Activated naive CD8-positive, alpha-beta T cell treated with anti-CD3 and anti-CD28 coated beads for 36 hours (primary cell): ENCODE measurements around the gene TAS1R3. TPM values are rescaled to one million over a fixed set of nuclear protein-coding genes. Genes with fewer than 3 reads are reported as not detected.
A peak's percentile ranks its signal among the peaks of the same experiment; 100 is the strongest.

Experiments used
- DNase-seq: peaks from one replicate; pipeline ENCODE4 v3.0.0; 2021
- H3K27ac Mint-ChIP-seq: one replicate; pipeline ENCODE4 v1.8.0; 2022; ENCODE audit warnings: mild to moderate bottlenecking, moderate library complexity, mixed read lengths
- H3K27me3 Mint-ChIP-seq: one replicate; pipeline ENCODE4 v1.8.0; 2022; ENCODE audit warnings: mild to moderate bottlenecking, mixed read lengths
- H3K36me3 Mint-ChIP-seq: one replicate; pipeline ENCODE4 v1.8.0; 2021; ENCODE audit warnings: mild to moderate bottlenecking, mixed read lengths
- H3K4me1 Mint-ChIP-seq: one replicate; pipeline ENCODE4 v1.8.0; 2021; ENCODE audit warnings: mixed read lengths
- H3K4me3 Mint-ChIP-seq: one replicate; pipeline ENCODE4 v1.8.0; 2022; ENCODE audit warnings: mild to moderate bottlenecking, moderate library complexity, mixed read lengths
- H3K9me3 Mint-ChIP-seq: one replicate; pipeline ENCODE4 v1.8.0; 2022; ENCODE audit warnings: mixed read lengths
- total RNA-seq, 2 experiments: library from RNA; stranded (reverse); gene quantifications; one replicate each; pipeline ENCODE4 v1.2.3, GENCODE V29; 2021

The TAS1R3 gene
- total RNA-seq, 2 experiments from 2014 or later: 0.06 to 0.20 TPM

DNA sequence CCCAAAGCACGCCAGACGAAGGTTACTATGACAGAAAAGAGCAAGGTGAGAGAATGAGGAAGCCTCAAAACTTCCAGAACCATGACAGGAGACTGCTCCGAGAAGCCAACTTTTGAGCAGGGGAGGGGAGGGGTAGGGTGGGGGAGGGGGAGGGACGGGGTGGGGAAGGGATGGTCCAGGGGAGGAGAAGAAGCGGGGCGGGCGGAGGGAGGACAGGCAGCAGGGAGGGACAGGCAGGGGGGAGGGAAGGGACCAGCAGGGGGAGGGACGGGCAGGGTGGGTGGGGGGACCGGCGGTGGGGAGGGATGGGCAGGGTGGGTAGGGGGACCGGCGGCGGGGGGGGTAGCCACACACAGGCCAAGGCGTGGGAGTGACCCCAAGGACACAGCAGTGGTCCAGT is 8.7 kb upstream of the TAS1R3 start:
- Mint-ChIP-seq H3K4me1 (peaks cover 28% of the 10 kb centered on the region), H3K9me3 (no peaks in the 10 kb centered on the region), H3K27me3 (no peaks in the 10 kb centered on the region), H3K27ac (no peak overlapping the region), H3K36me3 (peaks cover 11% of the 10 kb centered on the region), H3K4me3 (peak overlapping the region; percentile 64)
- DNase-seq: no peak

DNA sequence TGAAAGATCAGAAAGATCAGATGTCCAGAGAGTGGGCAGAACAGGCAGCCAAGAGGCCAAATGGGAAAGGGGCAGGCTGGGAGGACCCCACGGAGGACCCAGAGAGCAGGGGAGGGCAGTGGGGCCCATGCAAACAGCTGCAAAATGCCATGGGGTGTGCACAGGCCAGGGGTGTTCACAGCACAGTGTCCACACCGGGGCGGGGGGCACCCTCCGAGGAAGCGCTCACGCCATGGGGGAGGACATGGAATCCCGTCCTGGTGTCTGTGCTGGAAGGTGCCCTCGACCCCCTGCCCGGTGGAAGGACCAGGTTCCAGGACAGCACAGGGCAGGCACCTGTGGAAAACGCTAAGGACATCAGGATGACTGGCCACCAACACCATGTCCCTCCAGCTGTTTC is 8.1 kb upstream of the TAS1R3 start:
- peak overlapping the region; percentile 84 for H3K4me3 Mint-ChIP-seq
- H3K4me1 Mint-ChIP-seq: peaks cover 28% of the 10 kb centered on the region
- DNase-seq: no peak
- peaks cover 11% of the 10 kb centered on the region for H3K36me3 Mint-ChIP-seq
- H3K27me3 Mint-ChIP-seq: no peaks in the 10 kb centered on the region
- H3K27ac Mint-ChIP-seq: no peak overlapping the region
- H3K9me3 Mint-ChIP-seq: no peaks in the 10 kb centered on the region

DNA sequence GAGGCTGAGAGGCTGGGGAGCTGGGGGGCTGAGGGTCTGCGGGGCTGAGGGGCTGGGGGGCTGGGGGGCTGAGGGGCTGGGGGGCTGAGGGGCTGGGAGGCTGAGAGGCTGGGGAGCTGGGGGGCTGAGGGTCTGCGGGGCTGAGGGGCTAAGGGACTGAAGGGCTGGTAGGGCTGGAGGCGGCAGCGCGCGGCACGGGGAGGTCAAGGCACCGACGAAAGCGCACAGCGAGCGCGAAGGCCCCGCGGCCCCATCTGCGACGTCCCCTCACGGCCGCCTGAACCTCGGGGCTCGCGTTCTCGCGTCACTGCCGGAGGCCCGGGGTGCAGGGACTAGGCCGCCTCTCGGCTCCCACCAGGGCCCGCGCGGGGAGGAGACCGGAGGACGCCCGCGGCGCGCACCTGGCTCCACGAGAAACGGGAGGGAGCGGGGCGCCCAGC is 7.0 kb upstream of the TAS1R3 start:
- Mint-ChIP-seq H3K4me3 (peak overlapping the region; percentile 88), H3K27ac (no peak overlapping the region), H3K9me3 (no peaks in the 10 kb centered on the region), H3K4me1 (peaks cover 28% of the 10 kb centered on the region), H3K27me3 (no peaks in the 10 kb centered on the region), H3K36me3 (peaks cover 11% of the 10 kb centered on the region)
- no peak for DNase-seq

DNA sequence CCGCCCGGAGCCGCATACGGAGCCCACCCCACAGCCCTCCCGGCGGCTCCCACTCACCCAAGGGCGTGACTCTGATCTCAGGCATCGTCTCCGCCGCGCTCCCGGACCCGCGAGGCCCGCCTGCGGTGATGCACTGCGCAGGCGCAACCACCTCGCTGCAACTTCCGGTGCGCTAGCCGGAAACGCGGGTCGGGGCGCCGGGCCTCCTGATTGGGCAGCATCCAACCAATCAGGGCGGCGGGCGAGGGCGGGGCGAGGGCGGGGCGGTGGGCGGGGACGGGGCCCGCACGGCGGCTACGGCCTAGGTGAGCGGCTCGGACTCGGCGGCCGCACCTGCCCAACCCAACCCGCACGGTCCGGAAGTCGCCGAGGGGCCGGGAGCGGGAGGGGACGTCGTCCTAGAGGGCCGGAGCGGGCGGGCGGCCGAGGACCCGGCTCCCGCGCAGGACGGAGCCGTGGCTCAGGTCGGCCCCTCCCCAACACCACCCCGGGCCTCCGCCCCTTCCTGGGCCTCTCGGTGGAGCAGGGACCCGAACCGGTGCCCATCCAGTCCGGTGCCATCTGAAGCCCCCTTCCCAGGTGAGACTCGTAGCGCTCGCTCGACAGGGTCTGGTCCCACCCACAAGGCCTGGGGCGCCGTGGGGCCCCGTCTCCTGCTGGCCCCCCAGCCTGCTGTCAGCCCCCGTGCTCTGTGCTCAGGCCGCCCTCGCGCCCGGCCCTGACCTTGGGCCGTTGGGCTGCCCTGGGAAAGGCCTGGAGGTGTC is 6.4 kb upstream of the TAS1R3 start, which contains the start of the genes CPTP and INTS11:
TSS of gene CPTP (plus strand) at position 279 of the 764 bp plus-strand sequence. CDS start 2,109 bp downstream, outside the sequence.
TSS of gene INTS11 (minus strand) at position 137 of the 764 bp plus-strand sequence. CDS start at position 85, 52 bp downstream.
- Mint-ChIP-seq H3K4me3 (peak within 1 kb of the TSS; percentile 88), H3K27me3 (no peaks in the 10 kb centered on the region), H3K4me1 (peaks cover 28% of the 10 kb centered on the region), H3K27ac (peak within 1 kb of the TSS; percentile 90), H3K9me3 (no peaks in the 10 kb centered on the region), H3K36me3 (peaks cover 9% of the 10 kb centered on the region)
- peak; percentile 97 for DNase-seq

DNA sequence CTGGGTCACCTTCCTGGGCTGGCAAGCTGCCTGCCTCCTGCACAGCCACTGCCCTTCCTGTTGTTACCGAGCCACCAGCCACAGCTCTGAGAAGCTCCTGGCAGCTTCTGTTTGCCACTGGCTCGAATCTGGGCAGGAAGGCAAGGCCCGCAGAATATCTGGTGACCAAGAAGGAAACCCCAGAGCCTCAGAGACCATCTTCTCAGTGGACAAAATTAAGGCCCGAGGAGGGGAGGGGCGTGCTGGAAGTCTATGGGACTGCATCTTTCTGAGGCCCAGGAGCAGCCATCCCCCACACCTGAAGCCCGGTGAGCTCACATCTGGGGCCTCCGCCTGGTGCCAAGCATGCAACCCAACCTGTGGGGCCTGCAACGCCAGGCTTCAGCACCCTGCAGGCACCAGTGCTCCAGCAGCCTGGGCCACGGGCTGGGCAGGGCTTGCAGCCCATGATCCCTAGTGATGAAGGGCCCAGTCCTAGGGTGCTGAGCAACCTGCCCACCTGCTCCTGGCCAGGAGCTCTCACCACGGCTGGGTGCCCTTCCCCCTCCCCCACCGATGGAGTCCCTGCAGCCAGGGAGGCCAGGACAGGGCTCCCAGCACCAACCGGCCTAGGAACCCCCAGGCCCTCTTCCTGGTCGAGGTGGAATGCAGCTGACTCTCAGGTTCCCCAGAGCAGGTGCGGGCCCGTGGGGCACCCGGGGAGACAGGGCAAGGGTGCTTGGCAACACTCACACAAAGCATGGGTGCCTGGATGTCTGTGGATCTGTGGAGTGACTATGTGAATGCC is 5.6 kb upstream of the TAS1R3 start:
- H3K27me3 Mint-ChIP-seq: no peaks in the 10 kb centered on the region
- no peak for DNase-seq
- H3K9me3 Mint-ChIP-seq: no peaks in the 10 kb centered on the region
- H3K4me3 Mint-ChIP-seq: peak overlapping the region; percentile 73
- H3K27ac Mint-ChIP-seq: peak overlapping the region; percentile 60
- H3K4me1 Mint-ChIP-seq: peaks cover 25% of the 10 kb centered on the region
- peaks cover 9% of the 10 kb centered on the region for H3K36me3 Mint-ChIP-seq

DNA sequence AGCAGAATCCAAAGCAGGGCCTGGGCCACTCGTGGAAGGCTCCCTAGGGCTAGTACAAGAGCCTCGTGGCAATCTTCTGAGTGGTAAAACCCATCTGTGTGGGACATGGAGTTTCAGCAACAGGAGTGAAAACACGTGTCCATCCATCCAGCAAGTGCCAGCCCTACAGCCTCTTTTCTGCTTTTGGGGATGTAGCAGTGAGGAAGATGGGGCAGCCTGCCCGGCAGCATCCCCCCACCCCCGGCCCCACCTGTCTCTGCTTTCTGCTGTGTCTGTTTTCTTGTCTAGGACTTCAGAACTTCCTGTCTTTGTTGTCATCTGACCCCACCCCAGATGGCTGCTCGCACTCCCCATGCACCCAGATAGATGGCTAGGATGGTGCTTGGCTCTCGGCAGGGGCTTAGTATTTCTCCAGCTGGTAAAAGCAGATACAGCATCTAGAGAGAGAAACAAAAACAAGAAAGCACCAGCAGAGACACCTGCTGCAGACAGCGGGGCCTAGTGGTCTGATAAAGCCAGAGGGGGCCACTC is 4.9 kb upstream of the TAS1R3 start:
- DNase-seq: no peak
- Mint-ChIP-seq H3K36me3 (peaks cover 9% of the 10 kb centered on the region), H3K9me3 (no peaks in the 10 kb centered on the region), H3K27ac (peak overlapping the region; percentile 38), H3K4me3 (peak overlapping the region; percentile 73), H3K4me1 (peaks cover 25% of the 10 kb centered on the region), H3K27me3 (no peaks in the 10 kb centered on the region)

DNA sequence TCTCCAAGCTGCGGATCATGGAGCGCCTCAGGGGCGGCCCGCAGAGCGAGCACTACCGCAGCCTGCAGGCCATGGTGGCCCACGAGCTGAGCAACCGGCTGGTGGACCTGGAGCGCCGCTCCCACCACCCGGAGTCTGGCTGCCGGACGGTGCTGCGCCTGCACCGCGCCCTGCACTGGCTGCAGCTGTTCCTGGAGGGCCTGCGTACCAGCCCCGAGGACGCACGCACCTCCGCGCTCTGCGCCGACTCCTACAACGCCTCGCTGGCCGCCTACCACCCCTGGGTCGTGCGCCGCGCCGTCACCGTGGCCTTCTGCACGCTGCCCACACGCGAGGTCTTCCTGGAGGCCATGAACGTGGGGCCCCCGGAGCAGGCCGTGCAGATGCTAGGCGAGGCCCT is 3.8 kb upstream of the TAS1R3 start:
- H3K27me3 Mint-ChIP-seq: no peaks in the 10 kb centered on the region
- no peaks in the 10 kb centered on the region for H3K9me3 Mint-ChIP-seq
- H3K27ac Mint-ChIP-seq: no peak overlapping the region
- H3K36me3 Mint-ChIP-seq: peaks cover 6% of the 10 kb centered on the region
- H3K4me3 Mint-ChIP-seq: no peak overlapping the region
- DNase-seq: no peak
- H3K4me1 Mint-ChIP-seq: peaks cover 18% of the 10 kb centered on the region

DNA sequence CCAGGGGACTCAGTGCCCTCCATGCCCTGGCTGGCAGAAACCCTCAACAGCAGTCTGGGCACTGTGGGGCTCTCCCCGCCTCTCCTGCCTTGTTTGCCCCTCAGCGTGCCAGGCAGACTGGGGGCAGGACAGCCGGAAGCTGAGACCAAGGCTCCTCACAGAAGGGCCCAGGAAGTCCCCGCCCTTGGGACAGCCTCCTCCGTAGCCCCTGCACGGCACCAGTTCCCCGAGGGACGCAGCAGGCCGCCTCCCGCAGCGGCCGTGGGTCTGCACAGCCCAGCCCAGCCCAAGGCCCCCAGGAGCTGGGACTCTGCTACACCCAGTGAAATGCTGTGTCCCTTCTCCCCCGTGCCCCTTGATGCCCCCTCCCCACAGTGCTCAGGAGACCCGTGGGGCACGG is 2.8 kb upstream of the TAS1R3 start:
- H3K4me3 Mint-ChIP-seq: no peak overlapping the region
- H3K27ac Mint-ChIP-seq: no peak overlapping the region
- no peaks in the 10 kb centered on the region for H3K27me3 Mint-ChIP-seq
- peaks cover 5% of the 10 kb centered on the region for H3K36me3 Mint-ChIP-seq
- H3K9me3 Mint-ChIP-seq: no peaks in the 10 kb centered on the region
- peaks cover 14% of the 10 kb centered on the region for H3K4me1 Mint-ChIP-seq
- DNase-seq: no peak

DNA sequence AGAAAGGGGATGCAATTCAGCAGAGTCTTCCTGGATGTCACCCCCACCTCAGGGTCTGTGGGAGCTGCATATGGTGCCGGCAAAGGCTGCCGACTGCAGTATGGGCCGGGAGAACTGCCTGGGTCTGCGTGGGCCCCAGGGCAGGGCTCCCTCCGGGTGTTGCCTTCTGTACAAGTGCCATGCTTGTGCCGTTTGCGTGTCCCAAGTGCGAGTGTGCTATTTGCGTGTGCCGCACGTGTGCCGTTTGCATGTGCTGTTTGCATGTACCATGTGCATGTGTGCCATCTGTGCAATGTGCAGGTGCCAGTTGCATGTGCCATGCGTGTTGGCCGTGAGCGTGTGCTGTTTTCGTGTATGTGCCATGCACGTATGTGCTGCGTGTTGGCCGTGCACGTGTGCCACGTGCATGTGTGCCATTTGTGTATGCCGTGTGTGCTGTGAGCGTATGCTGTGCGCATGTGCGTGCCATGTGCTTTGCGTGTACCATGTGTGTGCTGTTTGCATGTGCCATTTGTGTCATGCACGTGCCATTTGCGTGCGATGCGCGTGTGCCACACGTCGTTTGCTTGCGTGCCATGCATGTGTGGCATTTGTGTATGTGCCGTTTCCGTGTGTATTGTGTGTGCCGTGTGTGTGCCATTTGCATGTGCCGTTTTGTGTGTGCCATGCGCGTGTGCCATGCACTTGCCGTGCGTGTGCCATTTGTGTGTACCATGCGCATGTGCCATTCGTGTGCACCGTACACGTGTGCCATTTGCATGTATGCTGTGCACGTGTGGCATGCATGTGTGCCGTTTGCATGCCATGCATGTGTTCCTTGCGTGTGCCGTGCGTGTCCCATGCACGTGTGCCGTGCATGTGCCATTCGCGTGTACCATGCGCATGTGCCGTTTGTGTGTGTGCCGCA is 1.5 kb upstream of the TAS1R3 start:
- Mint-ChIP-seq H3K27me3 (no peaks in the 10 kb centered on the region), H3K27ac (no peak overlapping the region), H3K4me3 (no peak overlapping the region), H3K9me3 (no peaks in the 10 kb centered on the region), H3K36me3 (no peaks in the 10 kb centered on the region), H3K4me1 (peaks cover 11% of the 10 kb centered on the region)
- no peak for DNase-seq

DNA sequence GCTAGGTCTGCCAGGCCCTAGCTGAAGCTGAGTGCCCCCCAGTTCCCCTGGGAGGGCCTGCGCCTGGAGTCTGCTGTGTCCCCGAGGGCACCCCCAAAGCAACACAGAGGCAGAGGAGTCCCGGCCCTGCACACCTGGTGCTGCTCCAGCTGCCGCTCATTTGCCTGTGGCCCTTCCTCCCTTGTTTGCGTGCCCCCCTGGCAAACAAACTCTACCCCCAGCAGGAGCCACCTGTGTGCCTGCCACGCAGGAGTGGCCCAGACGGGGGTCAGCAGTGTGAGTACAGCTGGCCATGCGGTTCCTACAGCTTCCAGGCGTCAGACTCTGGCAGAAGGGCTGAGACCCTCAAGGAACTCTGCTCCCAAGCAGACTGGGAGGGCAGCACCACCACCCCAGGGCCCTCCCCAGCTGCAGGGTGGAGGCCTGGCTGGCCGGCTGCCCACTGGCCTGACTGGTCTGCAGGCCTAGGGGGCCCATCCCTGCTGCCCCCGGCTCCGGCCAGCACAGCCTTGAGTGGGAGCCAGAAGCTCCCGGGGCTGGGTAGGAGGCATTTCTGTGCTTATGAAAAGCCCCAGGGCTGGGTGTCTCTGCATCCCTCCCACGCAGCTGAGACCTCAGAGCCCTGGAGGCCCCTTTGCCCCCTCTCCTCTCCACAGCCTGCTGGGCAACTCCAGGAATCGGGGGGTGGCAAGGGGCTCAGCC is 563 bp upstream of the TAS1R3 start:
- H3K27ac Mint-ChIP-seq: no peak overlapping the region
- peaks cover 9% of the 10 kb centered on the region for H3K4me1 Mint-ChIP-seq
- no peak overlapping the region for H3K4me3 Mint-ChIP-seq
- H3K27me3 Mint-ChIP-seq: no peaks in the 10 kb centered on the region
- H3K9me3 Mint-ChIP-seq: no peaks in the 10 kb centered on the region
- DNase-seq: no peak
- H3K36me3 Mint-ChIP-seq: no peaks in the 10 kb centered on the region

DNA sequence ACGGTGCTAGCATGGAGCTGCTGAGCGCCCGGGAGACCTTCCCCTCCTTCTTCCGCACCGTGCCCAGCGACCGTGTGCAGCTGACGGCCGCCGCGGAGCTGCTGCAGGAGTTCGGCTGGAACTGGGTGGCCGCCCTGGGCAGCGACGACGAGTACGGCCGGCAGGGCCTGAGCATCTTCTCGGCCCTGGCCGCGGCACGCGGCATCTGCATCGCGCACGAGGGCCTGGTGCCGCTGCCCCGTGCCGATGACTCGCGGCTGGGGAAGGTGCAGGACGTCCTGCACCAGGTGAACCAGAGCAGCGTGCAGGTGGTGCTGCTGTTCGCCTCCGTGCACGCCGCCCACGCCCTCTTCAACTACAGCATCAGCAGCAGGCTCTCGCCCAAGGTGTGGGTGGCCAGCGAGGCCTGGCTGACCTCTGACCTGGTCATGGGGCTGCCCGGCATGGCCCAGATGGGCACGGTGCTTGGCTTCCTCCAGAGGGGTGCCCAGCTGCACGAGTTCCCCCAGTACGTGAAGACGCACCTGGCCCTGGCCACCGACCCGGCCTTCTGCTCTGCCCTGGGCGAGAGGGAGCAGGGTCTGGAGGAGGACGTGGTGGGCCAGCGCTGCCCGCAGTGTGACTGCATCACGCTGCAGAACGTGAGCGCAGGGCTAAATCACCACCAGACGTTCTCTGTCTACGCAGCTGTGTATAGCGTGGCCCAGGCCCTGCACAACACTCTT is 1.1 kb downstream of the TAS1R3 start:
- Mint-ChIP-seq H3K4me3 (no peak overlapping the region), H3K27ac (no peak overlapping the region), H3K4me1 (no peaks in the 10 kb centered on the region), H3K36me3 (no peaks in the 10 kb centered on the region), H3K9me3 (no peaks in the 10 kb centered on the region), H3K27me3 (no peaks in the 10 kb centered on the region)
- DNase-seq: no peak

DNA sequence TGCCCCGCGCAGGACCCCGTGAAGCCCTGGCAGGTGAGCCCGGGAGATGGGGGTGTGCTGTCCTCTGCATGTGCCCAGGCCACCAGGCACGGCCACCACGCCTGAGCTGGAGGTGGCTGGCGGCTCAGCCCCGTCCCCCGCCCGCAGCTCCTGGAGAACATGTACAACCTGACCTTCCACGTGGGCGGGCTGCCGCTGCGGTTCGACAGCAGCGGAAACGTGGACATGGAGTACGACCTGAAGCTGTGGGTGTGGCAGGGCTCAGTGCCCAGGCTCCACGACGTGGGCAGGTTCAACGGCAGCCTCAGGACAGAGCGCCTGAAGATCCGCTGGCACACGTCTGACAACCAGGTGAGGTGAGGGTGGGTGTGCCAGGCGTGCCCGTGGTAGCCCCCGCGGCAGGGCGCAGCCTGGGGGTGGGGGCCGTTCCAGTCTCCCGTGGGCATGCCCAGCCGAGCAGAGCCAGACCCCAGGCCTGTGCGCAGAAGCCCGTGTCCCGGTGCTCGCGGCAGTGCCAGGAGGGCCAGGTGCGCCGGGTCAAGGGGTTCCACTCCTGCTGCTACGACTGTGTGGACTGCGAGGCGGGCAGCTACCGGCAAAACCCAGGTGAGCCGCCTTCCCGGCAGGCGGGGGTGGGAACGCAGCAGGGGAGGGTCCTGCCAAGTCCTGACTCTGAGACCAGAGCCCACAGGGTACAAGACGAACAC is 1.8 kb downstream of the TAS1R3 start:
- H3K27ac Mint-ChIP-seq: no peak overlapping the region
- no peaks in the 10 kb centered on the region for H3K9me3 Mint-ChIP-seq
- no peaks in the 10 kb centered on the region for H3K4me1 Mint-ChIP-seq
- no peaks in the 10 kb centered on the region for H3K27me3 Mint-ChIP-seq
- no peak for DNase-seq
- no peaks in the 10 kb centered on the region for H3K36me3 Mint-ChIP-seq
- no peak overlapping the region for H3K4me3 Mint-ChIP-seq

DNA sequence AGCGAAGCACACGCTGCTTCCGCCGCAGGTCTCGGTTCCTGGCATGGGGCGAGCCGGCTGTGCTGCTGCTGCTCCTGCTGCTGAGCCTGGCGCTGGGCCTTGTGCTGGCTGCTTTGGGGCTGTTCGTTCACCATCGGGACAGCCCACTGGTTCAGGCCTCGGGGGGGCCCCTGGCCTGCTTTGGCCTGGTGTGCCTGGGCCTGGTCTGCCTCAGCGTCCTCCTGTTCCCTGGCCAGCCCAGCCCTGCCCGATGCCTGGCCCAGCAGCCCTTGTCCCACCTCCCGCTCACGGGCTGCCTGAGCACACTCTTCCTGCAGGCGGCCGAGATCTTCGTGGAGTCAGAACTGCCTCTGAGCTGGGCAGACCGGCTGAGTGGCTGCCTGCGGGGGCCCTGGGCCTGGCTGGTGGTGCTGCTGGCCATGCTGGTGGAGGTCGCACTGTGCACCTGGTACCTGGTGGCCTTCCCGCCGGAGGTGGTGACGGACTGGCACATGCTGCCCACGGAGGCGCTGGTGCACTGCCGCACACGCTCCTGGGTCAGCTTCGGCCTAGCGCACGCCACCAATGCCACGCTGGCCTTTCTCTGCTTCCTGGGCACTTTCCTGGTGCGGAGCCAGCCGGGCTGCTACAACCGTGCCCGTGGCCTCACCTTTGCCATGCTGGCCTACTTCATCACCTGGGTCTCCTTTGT is 2.6 kb downstream of the TAS1R3 start:
- no peak overlapping the region for H3K4me3 Mint-ChIP-seq
- no peak overlapping the region for H3K27ac Mint-ChIP-seq
- no peaks in the 10 kb centered on the region for H3K9me3 Mint-ChIP-seq
- H3K27me3 Mint-ChIP-seq: no peaks in the 10 kb centered on the region
- H3K4me1 Mint-ChIP-seq: no peaks in the 10 kb centered on the region
- H3K36me3 Mint-ChIP-seq: no peaks in the 10 kb centered on the region
- DNase-seq: no peak
